GM11168 (cell line): Measurements from ENCODE around the gene ANKHD1.

ENCODE experiments used
- in situ Hi-C: fragments of 300-500 bp; cut with MboI; formaldehyde crosslinking; loops from one replicate; pipeline ENCODE4 v1.12.0; 2022; ENCODE audit warnings: low sequenced_read_pairs; ENCODE audit not compliant: unreplicated experiment

ANKHD1 gene, protein sequence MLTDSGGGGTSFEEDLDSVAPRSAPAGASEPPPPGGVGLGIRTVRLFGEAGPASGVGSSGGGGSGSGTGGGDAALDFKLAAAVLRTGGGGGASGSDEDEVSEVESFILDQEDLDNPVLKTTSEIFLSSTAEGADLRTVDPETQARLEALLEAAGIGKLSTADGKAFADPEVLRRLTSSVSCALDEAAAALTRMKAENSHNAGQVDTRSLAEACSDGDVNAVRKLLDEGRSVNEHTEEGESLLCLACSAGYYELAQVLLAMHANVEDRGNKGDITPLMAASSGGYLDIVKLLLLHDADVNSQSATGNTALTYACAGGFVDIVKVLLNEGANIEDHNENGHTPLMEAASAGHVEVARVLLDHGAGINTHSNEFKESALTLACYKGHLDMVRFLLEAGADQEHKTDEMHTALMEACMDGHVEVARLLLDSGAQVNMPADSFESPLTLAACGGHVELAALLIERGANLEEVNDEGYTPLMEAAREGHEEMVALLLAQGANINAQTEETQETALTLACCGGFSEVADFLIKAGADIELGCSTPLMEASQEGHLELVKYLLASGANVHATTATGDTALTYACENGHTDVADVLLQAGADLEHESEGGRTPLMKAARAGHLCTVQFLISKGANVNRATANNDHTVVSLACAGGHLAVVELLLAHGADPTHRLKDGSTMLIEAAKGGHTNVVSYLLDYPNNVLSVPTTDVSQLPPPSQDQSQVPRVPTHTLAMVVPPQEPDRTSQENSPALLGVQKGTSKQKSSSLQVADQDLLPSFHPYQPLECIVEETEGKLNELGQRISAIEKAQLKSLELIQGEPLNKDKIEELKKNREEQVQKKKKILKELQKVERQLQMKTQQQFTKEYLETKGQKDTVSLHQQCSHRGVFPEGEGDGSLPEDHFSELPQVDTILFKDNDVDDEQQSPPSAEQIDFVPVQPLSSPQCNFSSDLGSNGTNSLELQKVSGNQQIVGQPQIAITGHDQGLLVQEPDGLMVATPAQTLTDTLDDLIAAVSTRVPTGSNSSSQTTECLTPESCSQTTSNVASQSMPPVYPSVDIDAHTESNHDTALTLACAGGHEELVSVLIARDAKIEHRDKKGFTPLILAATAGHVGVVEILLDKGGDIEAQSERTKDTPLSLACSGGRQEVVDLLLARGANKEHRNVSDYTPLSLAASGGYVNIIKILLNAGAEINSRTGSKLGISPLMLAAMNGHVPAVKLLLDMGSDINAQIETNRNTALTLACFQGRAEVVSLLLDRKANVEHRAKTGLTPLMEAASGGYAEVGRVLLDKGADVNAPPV (N-terminal part only)

DNA sequence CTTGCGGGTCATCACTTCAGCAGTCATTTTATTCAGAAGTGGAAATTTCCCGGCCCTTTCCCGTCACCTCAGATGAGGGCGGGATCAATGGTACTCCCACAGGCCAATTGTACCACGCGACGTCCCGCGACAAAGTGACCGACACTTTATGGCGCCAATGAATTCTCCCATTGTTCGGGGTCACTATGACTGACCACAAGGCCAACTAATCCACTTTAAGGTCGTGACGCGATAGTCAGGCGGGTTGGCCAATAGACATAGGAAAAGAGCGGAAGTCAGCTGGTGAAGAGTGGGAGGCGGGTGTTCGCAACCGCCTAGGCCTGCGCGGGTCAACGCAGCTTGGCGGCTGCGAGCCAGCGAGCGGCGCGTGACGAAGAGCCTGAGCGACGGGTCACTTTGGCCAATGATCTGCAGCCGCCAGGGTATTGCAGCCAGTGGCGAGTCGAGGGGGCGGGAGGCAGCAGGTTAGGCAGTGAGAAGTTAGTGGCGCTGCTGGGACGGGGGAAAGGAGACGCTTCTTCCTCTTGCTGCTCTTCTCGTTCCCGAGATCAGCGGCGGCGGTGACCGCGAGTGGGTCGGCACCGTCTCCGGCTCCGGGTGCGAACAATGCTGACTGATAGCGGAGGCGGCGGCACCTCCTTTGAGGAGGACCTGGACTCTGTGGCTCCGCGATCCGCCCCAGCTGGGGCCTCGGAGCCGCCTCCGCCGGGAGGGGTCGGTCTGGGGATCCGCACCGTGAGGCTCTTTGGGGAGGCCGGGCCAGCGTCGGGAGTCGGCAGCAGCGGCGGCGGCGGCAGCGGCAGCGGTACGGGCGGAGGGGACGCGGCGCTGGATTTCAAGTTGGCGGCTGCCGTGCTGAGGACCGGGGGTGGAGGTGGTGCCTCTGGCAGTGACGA lies at the start of gene ANKHD1:
Gene ANKHD1 (plus strand): TSS at position 472 of the 896 bp plus-strand sequence. CDS start 135 bp downstream, at position 607.
- in situ Hi-C loops, result no loop called here

DNA sequence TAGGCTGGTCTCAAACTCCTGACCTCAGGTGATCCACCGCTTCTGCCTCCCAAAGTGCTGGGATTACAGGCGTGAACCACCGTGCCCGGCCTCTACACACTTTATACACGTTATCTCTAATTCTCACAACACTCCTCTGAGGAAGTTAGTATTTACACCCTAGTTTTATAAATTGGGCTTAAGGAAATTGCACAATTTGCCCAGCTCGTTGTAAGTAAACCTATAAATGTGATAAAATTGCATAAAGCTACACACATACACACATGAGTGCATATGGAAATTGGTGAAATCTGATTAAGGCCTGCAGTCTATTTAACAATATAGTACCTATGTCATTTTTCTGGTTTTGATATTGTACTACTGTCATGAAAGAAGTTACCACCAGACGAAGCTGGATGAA lies 46.1 kb upstream of the ANKHD1 start:
- in situ Hi-C loops, result loop anchor here (5.0 kb wide), 1 partner anchor 123 kb away; no protein-coding TSS in a partner anchor

DNA sequence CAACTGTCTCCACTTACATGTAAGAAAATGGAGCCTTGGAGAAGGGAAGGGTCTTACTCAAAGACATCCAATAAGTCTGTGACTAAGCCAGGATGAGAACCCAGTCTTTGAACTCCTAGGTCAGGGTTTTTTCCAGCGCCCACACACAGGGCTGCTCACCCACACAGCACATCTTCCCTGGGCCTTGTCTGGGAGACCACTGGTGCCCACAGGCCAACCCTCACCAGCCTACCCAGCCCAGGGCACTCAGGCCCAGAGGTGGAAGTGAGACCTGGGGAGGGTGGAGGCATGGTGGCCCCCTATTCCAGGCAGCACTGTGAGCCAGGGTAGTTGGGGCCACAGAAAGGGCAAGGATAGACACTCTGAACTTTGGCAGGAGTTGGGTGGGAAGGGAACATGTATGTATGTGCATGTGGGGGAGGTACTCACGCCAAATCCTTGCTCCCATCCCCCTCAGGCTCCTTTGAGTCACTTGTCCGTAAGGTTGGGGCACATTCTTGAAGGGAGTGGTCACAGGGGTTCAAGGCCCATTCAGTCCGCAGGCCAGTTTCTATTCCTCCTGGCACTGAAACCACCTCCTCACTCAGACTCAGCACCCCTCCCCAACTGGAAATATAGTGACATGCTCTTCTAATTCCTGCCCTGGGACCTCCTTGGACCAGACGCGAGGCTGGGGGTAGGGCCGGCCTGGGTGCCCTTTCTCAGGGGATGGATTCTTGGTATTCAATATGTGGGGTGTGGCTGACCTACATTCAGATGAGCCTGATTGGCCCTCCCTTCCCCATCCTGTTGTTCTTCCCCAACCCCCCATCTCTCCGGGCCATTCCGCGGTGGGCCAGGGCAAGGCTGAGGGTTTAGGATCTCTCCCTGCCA lies 44.5 kb upstream of the ANKHD1 start:
- in situ Hi-C loops, result loop anchor here (5.0 kb wide), 1 partner anchor 125 kb away; no protein-coding TSS in a partner anchor

DNA sequence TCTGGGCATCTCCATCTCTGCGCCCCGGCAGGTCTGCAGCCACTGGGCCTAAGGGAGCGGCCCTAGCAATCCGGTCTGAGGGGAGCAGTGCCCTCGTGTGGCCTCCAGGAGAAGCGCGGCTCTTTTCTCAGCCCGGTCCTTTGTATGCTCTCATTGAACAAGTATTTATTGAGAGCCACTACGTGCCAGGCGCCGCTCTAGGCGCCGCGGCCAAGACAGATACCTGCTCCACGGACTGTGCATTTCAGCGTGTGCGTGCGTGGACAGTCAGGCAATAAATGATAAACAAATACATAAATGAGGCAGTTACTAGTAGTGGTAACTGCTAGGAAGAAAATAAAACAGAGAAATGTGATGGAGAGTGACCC lies 43.9 kb upstream of the ANKHD1 start:
- in situ Hi-C loops, result loop anchor here (5.0 kb wide), 1 partner anchor 125 kb away; no protein-coding TSS in a partner anchor

DNA sequence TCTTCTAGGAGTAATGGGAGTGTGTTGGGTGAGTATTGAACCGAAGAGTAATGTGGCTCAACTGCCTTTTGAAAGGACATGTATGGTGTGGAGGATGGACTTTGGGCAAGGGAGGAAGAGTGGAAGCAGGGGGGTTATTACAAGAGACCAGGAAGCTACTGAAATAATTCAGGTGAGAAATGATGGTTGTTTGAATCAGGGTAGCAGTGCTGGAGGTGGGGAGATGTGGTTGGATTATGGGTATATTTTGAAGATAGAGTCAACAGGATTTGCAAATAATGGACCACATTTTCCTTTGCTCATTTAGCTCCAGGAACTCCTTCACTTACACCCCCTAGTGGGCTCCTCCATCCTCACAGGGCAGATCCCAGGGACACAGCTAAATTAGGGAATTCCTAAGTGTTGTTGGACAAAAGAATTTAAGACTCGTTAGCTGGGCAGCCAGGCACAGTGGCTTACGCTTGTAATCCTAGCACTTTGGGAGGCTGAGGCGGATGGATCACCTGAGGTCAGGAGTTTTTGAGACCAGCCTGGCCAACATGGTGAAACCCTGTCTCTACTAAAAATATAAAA lies 42.8 kb upstream of the ANKHD1 start:
- in situ Hi-C loops, result loop anchor here (5.0 kb wide), 1 partner anchor 127 kb away; no protein-coding TSS in a partner anchor

DNA sequence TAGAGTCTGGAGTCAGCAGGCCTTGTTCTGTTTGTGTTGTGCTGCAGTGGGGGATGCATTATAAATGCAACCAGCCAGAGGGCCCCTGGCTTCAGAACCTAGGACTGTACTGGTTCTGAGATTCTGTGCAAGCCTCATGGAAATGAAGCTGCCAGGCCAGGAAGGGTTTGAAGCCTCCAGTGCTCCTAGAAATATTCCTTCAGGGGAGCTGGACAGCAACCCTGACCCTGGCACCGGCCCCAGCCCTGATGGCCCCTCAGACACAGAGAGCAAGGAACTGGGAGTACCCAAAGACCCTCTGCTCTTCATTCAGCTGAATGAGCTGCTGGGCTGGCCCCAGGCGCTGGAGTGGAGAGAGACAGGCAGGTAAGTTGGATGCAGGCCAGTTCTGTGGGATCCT lies 41.5 kb upstream of the ANKHD1 start, which contains the start of gene SLC4A9:
Gene SLC4A9 (plus strand): TSS at position 94 of the 400 bp plus-strand sequence. CDS start 43 bp downstream, at position 137.
- in situ Hi-C loops, result loop anchor here (10.0 kb wide), 1 partner anchor 355 kb away; no protein-coding TSS in a partner anchor

DNA sequence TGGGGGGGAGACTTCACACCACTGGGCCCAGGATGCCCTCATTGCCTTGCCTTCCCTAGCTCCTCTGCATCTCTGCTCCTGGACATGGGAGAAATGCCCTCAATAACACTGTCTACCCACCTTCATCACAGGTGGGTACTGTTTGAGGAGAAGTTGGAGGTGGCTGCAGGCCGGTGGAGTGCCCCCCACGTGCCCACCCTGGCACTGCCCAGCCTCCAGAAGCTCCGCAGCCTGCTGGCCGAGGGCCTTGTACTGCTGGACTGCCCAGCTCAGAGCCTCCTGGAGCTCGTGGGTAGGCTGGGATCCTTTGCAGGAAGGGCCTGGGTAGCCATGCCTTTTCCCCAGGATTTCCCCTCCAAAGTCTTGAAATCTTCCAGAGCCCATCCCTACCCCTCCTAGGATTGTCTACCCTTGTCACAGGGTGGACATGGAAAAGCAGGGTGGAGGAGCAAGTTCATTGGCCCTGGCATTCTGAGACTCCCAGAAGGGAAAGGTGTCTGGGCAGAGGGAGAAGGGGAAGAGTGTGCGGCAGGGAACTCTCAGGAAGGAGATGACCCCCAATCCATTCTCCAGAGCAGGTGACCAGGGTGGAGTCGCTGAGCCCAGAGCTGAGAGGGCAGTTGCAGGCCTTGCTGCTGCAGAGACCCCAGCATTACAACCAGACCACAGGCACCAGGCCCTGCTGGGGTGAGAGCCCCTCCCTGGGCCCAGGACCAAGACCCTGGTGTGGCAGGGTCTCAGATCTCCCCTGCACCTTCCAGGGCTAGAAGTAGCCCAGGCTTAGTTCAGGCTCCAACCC lies 40.8 kb upstream of the ANKHD1 start:
- in situ Hi-C loops, result loop anchor here (10.0 kb wide), 1 partner anchor 354 kb away; no protein-coding TSS in a partner anchor

DNA sequence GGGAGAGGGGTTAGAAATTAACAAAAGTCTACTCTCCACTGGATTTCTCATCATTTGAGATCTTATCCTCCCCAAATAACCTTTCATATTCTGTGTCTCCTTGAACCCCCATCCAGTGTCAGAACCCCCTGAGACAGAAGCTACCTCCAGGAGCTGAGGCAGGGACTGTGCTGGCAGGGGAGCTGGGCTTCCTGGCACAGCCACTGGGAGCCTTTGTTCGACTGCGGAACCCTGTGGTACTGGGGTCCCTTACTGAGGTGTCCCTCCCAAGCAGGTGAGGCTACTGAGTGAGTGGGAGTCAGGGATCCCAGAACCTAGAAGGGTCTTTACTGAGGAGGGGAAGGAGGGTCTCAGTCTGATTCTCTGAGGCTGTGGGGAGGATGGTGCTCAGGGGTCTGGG lies 39.7 kb upstream of the ANKHD1 start:
- in situ Hi-C loops, result loop anchor here (10.0 kb wide), 1 partner anchor 353 kb away; no protein-coding TSS in a partner anchor

DNA sequence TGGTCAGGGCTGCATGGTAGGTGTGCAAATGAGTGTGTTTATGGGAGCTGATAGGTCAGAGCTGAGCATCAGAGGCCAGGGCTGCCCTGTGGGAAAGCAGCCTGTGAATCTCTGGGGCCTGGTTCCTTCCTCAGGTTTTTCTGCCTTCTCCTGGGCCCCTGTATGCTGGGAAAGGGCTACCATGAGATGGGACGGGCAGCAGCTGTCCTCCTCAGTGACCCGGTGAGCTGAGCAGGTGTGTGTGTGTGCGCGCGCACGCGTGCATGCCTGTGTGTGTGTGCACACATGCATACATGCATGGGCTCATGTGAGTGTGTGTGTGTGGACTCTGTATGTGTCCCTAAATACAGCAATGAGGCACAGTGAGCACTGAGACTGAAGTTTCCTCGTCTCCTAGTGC lies 39.3 kb upstream of the ANKHD1 start:
- in situ Hi-C loops, result loop anchor here (10.0 kb wide), 1 partner anchor 352 kb away; no protein-coding TSS in a partner anchor

DNA sequence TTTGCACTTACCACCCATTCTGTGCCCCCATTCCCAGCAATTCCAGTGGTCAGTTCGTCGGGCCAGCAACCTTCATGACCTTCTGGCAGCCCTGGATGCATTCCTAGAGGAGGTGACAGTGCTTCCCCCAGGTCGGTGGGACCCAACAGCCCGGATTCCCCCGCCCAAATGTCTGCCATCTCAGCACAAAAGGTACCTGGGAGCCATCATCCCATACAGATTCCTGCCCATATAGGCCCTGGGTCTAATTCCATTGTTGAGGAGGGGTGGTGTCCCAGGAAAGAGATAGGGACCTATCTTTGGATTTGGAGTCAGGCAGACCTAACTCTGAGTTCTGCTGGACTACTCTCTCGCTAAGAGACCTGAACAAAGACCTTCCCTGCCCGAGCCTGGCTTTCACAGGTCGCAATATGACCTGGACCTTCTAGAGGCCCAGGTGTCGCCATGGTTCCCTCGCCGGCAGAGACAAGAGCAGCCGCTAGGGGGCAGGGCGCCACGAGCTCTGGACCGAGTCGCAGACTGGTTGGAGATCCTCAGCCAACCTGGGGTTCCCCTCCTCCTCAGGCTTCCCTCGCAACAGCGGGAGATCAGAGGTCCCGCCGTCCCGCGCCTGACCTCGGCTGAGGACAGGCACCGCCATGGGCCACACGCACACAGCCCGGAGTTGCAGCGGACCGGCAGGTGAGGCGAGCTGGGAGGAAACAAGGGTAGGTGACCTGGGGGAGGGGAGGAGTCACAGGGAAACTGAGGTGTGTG lies 38.6 kb upstream of the ANKHD1 start:
- in situ Hi-C loops, result loop anchor here (10.0 kb wide), 1 partner anchor 352 kb away; no protein-coding TSS in a partner anchor

DNA sequence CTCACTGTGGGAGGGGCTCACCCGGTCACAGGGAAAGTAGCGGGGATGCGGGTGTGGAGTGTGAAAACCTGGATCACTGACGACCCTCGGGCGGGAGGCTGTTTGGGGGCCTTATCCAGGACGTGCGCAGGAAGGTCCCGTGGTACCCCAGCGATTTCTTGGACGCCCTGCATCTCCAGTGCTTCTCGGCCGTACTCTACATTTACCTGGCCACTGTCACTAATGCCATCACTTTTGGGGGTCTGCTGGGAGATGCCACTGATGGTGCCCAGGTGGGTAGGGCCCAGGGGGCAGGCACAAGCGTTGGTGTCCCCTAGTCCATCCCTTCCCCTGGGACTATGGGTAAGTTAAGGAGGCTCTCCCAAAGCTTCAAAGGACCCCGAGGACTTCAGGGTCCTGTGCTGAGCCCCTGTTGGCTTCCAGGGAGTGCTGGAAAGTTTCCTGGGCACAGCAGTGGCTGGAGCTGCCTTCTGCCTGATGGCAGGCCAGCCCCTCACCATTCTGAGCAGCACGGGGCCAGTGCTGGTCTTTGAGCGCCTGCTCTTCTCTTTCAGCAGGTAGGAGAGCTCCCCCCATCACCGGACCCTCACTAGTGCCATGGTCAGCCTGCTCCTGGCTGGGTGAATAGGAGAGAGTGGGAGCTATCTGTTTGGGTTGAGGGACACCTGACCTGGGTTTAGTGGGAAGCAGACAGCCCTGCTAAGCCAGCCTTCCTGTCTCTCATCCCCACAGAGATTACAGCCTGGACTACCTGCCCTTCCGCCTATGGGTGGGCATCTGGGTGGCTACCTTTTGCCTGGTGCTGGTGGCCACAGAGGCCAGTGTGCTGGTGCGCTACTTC lies 37.8 kb upstream of the ANKHD1 start:
- in situ Hi-C loops, result loop anchor here (10.0 kb wide), 1 partner anchor 351 kb away; no protein-coding TSS in a partner anchor

DNA sequence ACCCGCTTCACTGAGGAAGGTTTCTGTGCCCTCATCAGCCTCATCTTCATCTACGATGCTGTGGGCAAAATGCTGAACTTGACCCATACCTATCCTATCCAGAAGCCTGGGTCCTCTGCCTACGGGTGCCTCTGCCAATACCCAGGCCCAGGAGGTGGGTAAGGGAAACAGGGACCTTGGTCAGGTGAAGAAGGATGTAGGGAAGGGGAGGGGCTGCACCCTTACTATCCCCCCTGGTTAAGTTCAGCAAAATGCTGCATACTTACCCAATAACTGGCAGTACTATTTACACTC lies 37.2 kb upstream of the ANKHD1 start:
- in situ Hi-C loops, result loop anchor here (10.0 kb wide), 1 partner anchor 350 kb away; no protein-coding TSS in a partner anchor

DNA sequence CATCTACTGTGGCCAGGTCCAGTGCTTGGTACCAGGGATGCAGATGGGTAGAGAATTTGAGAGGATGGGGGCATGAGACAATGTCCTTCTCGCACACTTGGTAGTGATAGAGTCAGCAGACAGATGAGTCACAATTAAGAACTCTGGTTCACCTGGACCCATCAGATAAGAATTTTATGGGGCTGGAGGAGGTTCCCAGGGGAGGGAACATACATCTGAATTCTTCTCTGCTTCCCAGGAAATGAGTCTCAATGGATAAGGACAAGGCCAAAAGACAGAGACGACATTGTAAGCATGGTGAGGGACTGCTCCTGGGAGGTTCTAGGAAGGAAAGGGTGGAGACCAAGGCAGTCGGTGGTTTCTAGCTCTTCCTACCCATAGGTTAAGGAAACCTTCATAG lies 36.4 kb upstream of the ANKHD1 start:
- in situ Hi-C loops, result loop anchor here (10.0 kb wide), 1 partner anchor 350 kb away; no protein-coding TSS in a partner anchor

DNA sequence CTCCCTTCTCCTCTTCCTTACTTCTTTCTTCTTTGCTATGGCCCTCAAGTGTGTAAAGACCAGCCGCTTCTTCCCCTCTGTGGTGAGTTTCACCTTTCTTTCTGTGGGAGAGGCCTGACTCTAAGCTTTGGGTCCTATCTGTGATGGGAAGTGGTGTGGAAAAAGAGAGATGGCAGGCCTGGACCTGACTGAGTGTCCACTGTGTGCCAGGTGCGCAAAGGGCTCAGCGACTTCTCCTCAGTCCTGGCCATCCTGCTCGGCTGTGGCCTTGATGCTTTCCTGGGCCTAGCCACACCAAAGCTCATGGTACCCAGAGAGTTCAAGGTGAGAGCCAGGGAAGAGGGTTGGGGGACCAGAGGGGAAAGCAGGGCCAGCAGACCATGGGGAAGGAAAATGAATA lies 35.7 kb upstream of the ANKHD1 start:
- in situ Hi-C loops, result loop anchor here (10.0 kb wide), 1 partner anchor 349 kb away; no protein-coding TSS in a partner anchor
